Thyroid gland (tissue), 4 donors: ENCODE data around the gene PIGU.

ENCODE experiments used
- POLR2A ChIP-seq, 2 donors: fragments of 450-650 bp; IDR thresholded peaks; one replicate each; pipeline ENCODE4 v1.6.1; 2017; ENCODE audit warnings: antibody characterized with exemption in 2 of 2, mild to moderate bottlenecking in 2 of 2, moderate library complexity in 1 of 2
- TF ChIP-seq, protein P1 (sequence below), 6 experiments: fragments of 200-600 bp in 3 of 6; fragments of 450-650 bp in 3 of 6; sonication (generic) in 3 of 6; IDR thresholded peaks; one replicate each; pipeline ENCODE4 v1.5.1; 2016 to 2019; ENCODE audit warnings: antibody characterized with exemption in 6 of 6, mild to moderate bottlenecking in 2 of 6, inconsistent platforms in 1 of 6, moderate library complexity in 1 of 6

DNA sequence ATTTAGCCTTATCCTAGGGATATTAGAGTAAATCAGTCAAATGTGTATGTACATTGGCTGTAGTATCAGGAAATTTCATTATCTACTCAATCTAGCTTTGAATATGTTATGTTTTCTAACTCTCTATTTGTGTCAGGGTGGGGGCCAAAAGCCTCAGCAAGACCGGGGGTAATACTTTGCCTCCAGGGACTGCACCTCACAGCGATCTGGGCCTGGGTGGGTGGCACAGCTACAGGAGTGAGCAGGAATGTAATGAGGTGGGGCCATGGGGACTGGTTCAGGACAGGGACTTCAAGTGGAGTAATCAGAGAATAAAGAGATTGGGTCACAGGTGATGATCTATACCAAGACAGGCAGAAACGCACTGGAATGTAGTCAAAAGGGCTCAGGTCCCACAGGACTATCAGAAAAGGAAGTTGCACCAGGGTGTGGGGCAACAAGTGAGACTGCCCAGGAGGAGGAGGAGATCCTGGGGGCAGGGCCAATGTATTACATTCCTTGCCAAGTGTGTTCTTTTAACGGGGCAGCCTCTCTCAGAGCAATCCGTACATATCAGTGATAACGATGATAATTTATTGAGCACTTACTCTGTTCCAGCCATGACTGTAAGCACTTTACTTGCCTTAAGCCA is 54.0 kb downstream of the PIGU start:
- TF ChIP-seq, protein P1, sequence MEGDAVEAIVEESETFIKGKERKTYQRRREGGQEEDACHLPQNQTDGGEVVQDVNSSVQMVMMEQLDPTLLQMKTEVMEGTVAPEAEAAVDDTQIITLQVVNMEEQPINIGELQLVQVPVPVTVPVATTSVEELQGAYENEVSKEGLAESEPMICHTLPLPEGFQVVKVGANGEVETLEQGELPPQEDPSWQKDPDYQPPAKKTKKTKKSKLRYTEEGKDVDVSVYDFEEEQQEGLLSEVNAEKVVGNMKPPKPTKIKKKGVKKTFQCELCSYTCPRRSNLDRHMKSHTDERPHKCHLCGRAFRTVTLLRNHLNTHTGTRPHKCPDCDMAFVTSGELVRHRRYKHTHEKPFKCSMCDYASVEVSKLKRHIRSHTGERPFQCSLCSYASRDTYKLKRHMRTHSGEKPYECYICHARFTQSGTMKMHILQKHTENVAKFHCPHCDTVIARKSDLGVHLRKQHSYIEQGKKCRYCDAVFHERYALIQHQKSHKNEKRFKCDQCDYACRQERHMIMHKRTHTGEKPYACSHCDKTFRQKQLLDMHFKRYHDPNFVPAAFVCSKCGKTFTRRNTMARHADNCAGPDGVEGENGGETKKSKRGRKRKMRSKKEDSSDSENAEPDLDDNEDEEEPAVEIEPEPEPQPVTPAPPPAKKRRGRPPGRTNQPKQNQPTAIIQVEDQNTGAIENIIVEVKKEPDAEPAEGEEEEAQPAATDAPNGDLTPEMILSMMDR (IDR thresholded peaks at IDR 0.05): no peak
- TF ChIP-seq POLR2A (IDR thresholded peaks at IDR 0.05): no peak
